Measurements from ENCODE around the gene HECW1.

HECW1 gene

DNA sequence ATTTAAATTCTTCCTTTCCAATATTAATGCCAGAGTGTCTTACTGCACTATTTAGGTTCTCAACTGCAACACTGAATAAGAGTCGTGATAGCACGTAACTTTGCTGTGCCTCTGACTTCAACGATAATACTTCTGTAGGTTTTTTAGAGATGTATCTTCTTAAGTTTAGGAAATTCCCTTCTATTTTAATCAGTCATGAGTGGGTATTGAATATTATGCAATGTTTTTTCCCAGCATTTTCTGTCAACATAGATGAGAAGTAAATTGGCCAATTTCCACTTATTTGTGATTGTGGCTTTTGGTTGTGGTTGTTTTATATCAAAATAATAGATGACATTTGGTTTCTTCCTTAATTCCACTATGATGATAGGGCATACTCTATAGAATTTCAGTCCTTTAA is 463.8 kb downstream of the HECW1 start:
- Histone ChIP-seq H2BK120ac (ENCODE audit: low read depth, low read length) (no peak overlapping the region), H3K4me2 (ENCODE audit: low read length, poor library complexity, severe bottlenecking) (no peak overlapping the region), H3K4me1 (ENCODE audit: control insufficient read depth, insufficient read depth, low read depth, low read length) (peaks cover 2% of the 10 kb centered on the region), H3K27me3 (ENCODE audit: control insufficient read depth in 1 of 2, insufficient read depth in 1 of 2, low read length in 2 of 2) (no peaks in the 10 kb centered on the region), H2BK5ac (ENCODE audit: low read depth, low read length, poor library complexity, severe bottlenecking) (no peak overlapping the region), H3K36me3 (ENCODE audit: control insufficient read depth in 1 of 2, insufficient read depth in 2 of 2, low read depth in 1 of 2, low read length in 2 of 2) (no peaks in the 10 kb centered on the region), H4K8ac (ENCODE audit: low read length) (no peak overlapping the region), H3K79me1 (replicated peaks; ENCODE audit: low read length, poor library complexity, severe bottlenecking) (no peaks in the 10 kb centered on the region), H3K27ac (ENCODE audit: low read length, poor library complexity, severe bottlenecking) (no peak overlapping the region), H2AK5ac (ENCODE audit: low read length, severe bottlenecking) (no peak overlapping the region), H2AFZ (ENCODE audit: low read depth, low read length) (no peak overlapping the region), H3K9me3 (ENCODE audit: control insufficient read depth, low read length) (no peaks in the 10 kb centered on the region), H3K9ac (ENCODE audit: low read length) (no peak overlapping the region), H3K18ac (ENCODE audit: low read depth in 1 of 2, low read length in 2 of 2) (no peak overlapping the region), H2BK12ac (ENCODE audit: low read length in 2 of 2) (no peak overlapping the region), H2BK15ac (ENCODE audit: low read depth, poor library complexity, severe bottlenecking) (no peak overlapping the region), H4K91ac (ENCODE audit: low read length) (no peak overlapping the region), H3K23ac (ENCODE audit: low read length in 2 of 2) (no peak overlapping the region), H3K14ac (ENCODE audit: low read length in 2 of 2) (no peak overlapping the region), H3K4me3 (ENCODE audit: insufficient read depth in 1 of 2, low read depth in 1 of 2, low read length in 2 of 2) (no peak overlapping the region), H3K4ac (ENCODE audit: low read depth in 1 of 2, low read length in 2 of 2) (no peak overlapping the region)
- 97% methylated on average over 3 of the region's 3 CpGs for WGBS
- DNase-seq, result no peak

DNA sequence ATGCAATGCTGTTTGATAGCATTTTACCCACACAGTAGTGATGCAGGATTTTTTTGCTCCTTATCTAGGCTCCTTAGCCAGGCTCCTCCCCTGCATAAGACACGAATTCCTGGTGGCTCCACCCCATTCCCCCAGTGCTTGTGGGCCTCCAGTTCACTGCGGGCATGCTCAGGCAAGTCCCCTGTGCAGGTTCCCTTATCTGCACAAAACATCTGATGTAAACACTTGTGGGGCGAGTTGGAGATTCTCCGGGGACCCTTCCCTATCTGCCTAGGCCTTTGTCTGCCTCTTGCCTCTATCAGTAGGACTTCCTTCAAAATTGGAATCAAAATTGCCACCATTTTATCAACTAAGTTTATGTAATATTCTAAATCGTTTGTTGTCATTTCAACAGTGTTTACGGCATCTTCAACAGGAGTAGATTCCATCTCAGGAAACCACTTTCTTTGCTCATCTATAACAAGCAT is 465.1 kb downstream of the HECW1 start:
- Histone ChIP-seq H2BK120ac (ENCODE audit: low read depth, low read length) (peak overlapping the region; percentile 19), H3K4ac (ENCODE audit: low read depth in 1 of 2, low read length in 2 of 2) (no peak overlapping the region), H2AFZ (ENCODE audit: low read depth, low read length) (no peak overlapping the region), H3K4me1 (ENCODE audit: control insufficient read depth, insufficient read depth, low read depth, low read length) (peaks cover 4% of the 10 kb centered on the region), H3K27me3 (ENCODE audit: control insufficient read depth in 1 of 2, insufficient read depth in 1 of 2, low read length in 2 of 2) (no peaks in the 10 kb centered on the region), H4K91ac (ENCODE audit: low read length) (peak overlapping the region; percentile 27), H3K9me3 (ENCODE audit: control insufficient read depth, low read length) (no peaks in the 10 kb centered on the region), H2AK5ac (ENCODE audit: low read length, severe bottlenecking) (no peak overlapping the region), H2BK12ac (ENCODE audit: low read length in 2 of 2) (no peak overlapping the region), H3K4me2 (ENCODE audit: low read length, poor library complexity, severe bottlenecking) (no peak overlapping the region), H3K23ac (ENCODE audit: low read length in 2 of 2) (no peak overlapping the region), H4K8ac (ENCODE audit: low read length) (peak overlapping the region; percentile 77), H3K4me3 (ENCODE audit: insufficient read depth in 1 of 2, low read depth in 1 of 2, low read length in 2 of 2) (no peak overlapping the region), H3K79me1 (replicated peaks; ENCODE audit: low read length, poor library complexity, severe bottlenecking) (no peaks in the 10 kb centered on the region), H2BK5ac (ENCODE audit: low read depth, low read length, poor library complexity, severe bottlenecking) (no peak overlapping the region), H3K27ac (ENCODE audit: low read length, poor library complexity, severe bottlenecking) (no peak overlapping the region), H3K36me3 (ENCODE audit: control insufficient read depth in 1 of 2, insufficient read depth in 2 of 2, low read depth in 1 of 2, low read length in 2 of 2) (no peaks in the 10 kb centered on the region), H2BK15ac (ENCODE audit: low read depth, poor library complexity, severe bottlenecking) (no peak overlapping the region), H3K18ac (ENCODE audit: low read depth in 1 of 2, low read length in 2 of 2) (peak overlapping the region in 1 of 2 experiments; percentile 79), H3K14ac (ENCODE audit: low read length in 2 of 2) (no peak overlapping the region), H3K9ac (ENCODE audit: low read length) (no peak overlapping the region)
- peak; percentile 32 for DNase-seq
- 59% methylated on average over 6 of the region's 6 CpGs for WGBS

DNA sequence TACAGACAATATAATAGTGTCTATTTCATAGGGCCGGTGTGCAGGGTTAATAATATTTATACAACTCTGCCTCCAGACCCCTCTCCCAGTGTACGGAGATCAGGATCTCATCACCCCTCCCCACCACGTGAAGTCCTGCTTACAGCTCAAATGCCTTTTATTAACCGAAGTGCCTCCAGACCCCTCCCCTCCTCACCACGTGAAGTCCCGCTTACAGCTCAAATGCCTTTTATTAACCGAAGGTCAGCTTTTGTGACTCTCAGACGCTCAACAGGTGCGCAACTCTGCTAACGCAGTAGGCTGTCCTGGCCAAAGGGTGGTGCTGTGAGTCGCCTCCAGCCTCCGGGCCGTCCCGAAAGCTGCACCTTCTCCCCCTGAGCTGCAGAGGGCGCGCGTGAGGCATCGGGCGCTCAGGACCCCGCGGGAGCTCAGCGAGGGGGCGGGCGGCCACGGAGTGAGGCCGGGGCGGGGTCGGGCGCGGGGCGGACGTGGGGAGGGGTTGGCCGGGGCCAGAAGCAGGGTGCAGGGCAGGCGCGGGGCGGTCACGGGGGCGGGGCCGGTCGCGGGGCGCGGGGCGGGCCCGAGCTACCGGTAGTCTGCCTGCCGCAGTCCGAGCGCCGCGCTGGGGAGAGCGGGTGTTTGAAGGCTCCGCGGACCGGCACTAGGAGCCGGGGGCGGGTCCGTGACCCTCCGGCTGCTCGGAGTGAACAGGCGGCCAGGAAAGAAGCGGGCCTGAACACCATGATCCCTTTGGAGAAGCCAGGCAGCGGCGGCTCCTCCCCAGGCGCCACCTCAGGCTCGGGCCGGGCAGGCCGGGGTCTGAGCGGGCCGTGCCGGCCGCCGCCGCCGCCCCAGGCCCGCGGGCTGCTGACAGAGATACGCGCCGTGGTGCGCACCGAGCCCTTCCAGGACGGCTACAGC is 470.3 kb downstream of the HECW1 start, which contains the start of gene STK17A:
TSS of gene STK17A (plus strand) at position 606 of the 921 bp plus-strand sequence. CDS start at position 742, 136 bp downstream.
- no peaks in the 10 kb centered on the region for H3K79me1 ChIP-seq (replicated peaks; ENCODE audit: low read length, poor library complexity, severe bottlenecking)
- peak within 1 kb of the TSS; percentile 89 for H2BK5ac ChIP-seq (ENCODE audit: low read depth, low read length, poor library complexity, severe bottlenecking)
- no peak within 1 kb of the TSS for H2AK5ac ChIP-seq (ENCODE audit: low read length, severe bottlenecking)
- peak within 1 kb of the TSS in 1 of 2 experiments; percentile 77 for H2BK12ac ChIP-seq (ENCODE audit: low read length in 2 of 2)
- no peaks in the 10 kb centered on the region for H3K9me3 ChIP-seq (ENCODE audit: control insufficient read depth, low read length)
- H2BK15ac ChIP-seq (ENCODE audit: low read depth, poor library complexity, severe bottlenecking), result peak within 1 kb of the TSS; percentile 90
- H3K27me3 ChIP-seq (ENCODE audit: control insufficient read depth in 1 of 2, insufficient read depth in 1 of 2, low read length in 2 of 2), result no peaks in the 10 kb centered on the region
- peak within 1 kb of the TSS; percentile 97 for H3K9ac ChIP-seq (ENCODE audit: low read length)
- H2AFZ ChIP-seq (ENCODE audit: low read depth, low read length), result peak within 1 kb of the TSS; percentile 97
- H3K27ac ChIP-seq (ENCODE audit: low read length, poor library complexity, severe bottlenecking), result peak within 1 kb of the TSS; percentile 79
- peak within 1 kb of the TSS; percentile 78 for H3K4me2 ChIP-seq (ENCODE audit: low read length, poor library complexity, severe bottlenecking)
- H3K23ac ChIP-seq (ENCODE audit: low read length in 2 of 2), result peak within 1 kb of the TSS; percentile 7 to 99
- peaks cover 7% of the 10 kb centered on the region for H3K4me1 ChIP-seq (ENCODE audit: control insufficient read depth, insufficient read depth, low read depth, low read length)
- H3K18ac ChIP-seq (ENCODE audit: low read depth in 1 of 2, low read length in 2 of 2), result peak within 1 kb of the TSS; percentile 79 to 90
- H3K4me3 ChIP-seq (ENCODE audit: insufficient read depth in 1 of 2, low read depth in 1 of 2, low read length in 2 of 2), result peak within 1 kb of the TSS; percentile 97 to 99
- peak; percentile 86 for DNase-seq
- H4K8ac ChIP-seq (ENCODE audit: low read length), result peak within 1 kb of the TSS; percentile 72
- no peaks in the 10 kb centered on the region for H3K36me3 ChIP-seq (ENCODE audit: control insufficient read depth in 1 of 2, insufficient read depth in 2 of 2, low read depth in 1 of 2, low read length in 2 of 2)
- 3% methylated on average over 63 of the region's 83 CpGs for WGBS
- peak within 1 kb of the TSS; percentile 83 for H4K91ac ChIP-seq (ENCODE audit: low read length)
- peak within 1 kb of the TSS; percentile 79 to 95 for H3K4ac ChIP-seq (ENCODE audit: low read depth in 1 of 2, low read length in 2 of 2)
- H3K14ac ChIP-seq (ENCODE audit: low read length in 2 of 2), result peak within 1 kb of the TSS in 1 of 2 experiments; percentile 99
- H2BK120ac ChIP-seq (ENCODE audit: low read depth, low read length), result peak within 1 kb of the TSS; percentile 73
